ENCODE results near the gene PMEPA1.

GRCh38 chr20:57600320-57601210 is 109.2 kb downstream of the PMEPA1 start:
- TF ChIP-seq CTCF (IDR thresholded peaks at IDR 0.05; ENCODE audit: low read depth, low read length, missing input control) (no peak), RXRA (IDR thresholded peaks at IDR 0.05) (no peak)
